Erythroblast (primary cell): ENCODE data around the gene SLC25A31.
A peak's percentile ranks its signal among the peaks of the same experiment; 100 is the strongest.

Experiments used
- DNase-seq, 2 experiments: peaks; one replicate each; lab custom pipeline; 2025; lab: John Stamatoyannopoulos, UW
- GATA1 ChIP-seq: IDR thresholded peaks from 2 replicates; pipeline ENCODE4 v1.6.1; 2011; ENCODE audit warnings: low read depth, mild to moderate bottlenecking, control low read depth, low read length, moderate library complexity
- POLR2A ChIP-seq: IDR thresholded peaks from 2 replicates; pipeline ENCODE4 v1.6.1; 2011; ENCODE audit warnings: mild to moderate bottlenecking, low read length

The SLC25A31 gene

DNA sequence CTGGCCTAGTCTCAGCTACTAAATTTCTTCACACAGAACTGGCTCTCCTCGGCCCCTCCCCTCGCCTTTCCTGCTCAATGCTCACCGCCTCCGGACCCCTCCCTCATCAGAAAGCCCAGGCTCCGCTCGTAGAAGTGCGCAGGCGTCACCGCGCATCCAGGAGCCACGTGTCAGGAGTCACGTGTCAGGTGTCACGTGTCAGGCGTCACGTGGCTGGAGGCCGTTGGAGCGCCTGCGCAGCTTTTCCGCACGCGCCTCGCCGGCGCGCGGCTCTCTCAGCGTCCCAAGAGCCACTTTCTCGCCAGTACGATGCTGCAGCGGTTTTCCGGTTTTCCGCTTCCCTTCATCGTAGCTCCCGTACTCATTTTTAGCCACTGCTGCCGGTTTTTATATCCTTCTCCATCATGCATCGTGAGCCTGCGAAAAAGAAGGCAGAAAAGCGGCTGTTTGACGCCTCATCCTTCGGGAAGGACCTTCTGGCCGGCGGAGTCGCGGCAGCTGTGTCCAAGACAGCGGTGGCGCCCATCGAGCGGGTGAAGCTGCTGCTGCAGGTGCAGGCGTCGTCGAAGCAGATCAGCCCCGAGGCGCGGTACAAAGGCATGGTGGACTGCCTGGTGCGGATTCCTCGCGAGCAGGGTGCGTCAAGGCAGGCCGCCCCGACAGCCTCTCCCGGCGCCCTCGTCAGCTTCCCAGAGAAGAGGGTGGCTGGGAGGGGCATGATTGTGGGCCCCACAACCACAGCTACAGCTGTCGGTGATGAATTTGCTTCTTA is at the start of gene SLC25A31:
Gene SLC25A31, plus strand, starts transcription at position 259 of the 772 bp plus-strand sequence. Its CDS starts 146 bp downstream, at position 405.
- no peak for TF ChIP-seq POLR2A
- TF ChIP-seq GATA1: no peak
- DNase-seq: no peak

DNA sequence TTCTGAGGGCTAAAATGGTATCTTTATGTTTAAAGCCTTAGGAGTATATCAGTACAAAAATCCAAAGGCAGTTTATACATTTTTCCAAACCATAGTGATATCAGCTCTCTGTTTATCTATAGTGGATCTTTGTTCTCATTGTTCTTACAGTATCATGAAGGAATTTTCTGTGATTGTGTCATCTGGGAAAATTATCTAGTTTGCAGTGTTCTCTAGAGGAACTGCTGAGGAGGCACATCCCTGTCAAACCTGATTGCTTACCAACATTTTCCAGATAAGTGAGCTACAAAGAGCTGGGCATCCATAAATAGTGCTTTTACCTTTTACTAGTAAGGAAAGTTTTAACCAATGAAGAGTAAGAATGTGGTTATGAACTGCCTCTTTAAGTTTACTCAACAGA is 44.9 kb upstream of the SLC25A31 start:
- TF ChIP-seq GATA1: no peak
- DNase-seq: no peak

DNA sequence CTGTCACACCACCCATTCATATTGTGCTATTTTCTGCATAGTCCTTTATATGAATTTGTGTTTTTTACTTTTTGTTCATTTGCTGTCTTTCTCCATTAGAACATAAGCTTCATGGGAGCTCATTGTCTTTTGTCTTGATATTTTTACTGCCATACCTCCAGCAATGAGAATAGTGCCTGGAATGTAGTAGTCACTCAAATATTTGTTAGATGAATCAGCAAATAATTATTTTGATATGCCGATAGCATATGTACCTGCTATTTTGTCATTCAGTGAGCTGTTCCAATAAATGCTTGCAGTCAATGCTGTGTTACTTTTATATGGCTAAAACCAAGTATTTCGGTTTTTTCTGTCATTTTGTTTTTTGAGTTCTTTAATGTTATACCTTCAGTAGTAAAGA is 43.5 kb upstream of the SLC25A31 start:
- DNase-seq: no peak

DNA sequence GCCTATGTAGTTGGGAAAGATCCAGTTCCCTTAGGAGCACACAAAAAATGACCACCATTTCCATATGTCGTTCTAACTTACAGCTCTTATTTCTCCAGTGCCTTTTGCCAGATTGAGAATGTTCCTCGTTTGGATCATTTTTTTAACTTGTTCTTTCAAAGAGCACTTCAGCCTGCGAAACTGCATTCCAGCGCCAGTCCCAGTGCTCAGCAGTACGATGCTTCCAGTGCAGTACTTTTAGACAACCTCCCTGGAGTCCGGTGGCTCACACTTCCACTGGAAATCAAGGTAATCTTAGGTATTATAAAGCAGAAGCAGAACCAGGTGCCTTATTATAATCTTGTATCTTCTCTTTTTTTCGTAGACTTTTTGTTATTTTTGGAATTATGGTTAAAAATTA is 42.6 kb upstream of the SLC25A31 start:
- TF ChIP-seq POLR2A (no peak), GATA1 (no peak)

More for the DNA sequence above, 43.5 kb upstream of the SLC25A31 start:
- TF ChIP-seq POLR2A (no peak), GATA1 (no peak)

DNA sequence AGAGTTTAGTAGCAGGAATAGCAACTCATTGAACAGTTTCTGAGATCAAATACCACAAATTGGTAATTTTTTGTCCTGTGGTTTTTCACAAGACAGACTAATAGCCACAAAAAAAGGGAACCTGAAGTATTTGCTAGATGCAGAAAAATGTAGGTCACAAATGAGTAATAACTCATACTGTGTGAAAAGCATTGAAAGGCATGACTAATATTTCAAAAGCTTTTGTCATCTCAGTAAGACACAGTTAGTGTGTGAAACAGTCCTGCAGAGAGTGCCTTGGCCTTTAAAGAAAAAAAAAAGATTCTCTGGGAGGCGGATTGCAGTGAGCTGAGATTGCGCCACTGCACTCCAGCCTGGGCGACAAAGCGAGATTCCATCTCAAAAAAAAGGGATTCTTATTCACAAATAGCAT is 31.4 kb upstream of the SLC25A31 start:
- no peak for DNase-seq
- no peak for TF ChIP-seq GATA1
- no peak for TF ChIP-seq POLR2A

More for the DNA sequence above, 42.6 kb upstream of the SLC25A31 start:
- DNase-seq: no peak

DNA sequence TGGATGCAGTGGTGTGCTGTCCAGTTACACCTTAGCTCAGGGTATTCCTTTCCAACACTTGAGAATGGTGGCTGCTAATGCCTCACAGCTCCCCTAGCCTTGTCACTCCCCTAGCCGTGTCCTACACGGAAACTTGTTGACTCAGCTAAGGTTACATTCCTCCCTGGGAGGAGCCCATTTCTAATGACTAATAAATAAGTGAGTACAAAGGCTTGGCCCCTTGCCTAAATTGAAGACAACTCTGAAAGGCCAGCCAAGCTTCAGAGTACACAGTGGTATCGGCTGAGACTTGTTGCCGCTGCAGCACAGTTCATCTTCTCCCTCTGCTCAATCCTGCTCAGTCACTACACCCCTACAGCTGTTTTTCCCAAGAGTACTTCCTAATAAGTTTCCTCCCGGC is 21.2 kb upstream of the SLC25A31 start:
- no peak for TF ChIP-seq GATA1
- no peak for TF ChIP-seq POLR2A
- no peak for DNase-seq

DNA sequence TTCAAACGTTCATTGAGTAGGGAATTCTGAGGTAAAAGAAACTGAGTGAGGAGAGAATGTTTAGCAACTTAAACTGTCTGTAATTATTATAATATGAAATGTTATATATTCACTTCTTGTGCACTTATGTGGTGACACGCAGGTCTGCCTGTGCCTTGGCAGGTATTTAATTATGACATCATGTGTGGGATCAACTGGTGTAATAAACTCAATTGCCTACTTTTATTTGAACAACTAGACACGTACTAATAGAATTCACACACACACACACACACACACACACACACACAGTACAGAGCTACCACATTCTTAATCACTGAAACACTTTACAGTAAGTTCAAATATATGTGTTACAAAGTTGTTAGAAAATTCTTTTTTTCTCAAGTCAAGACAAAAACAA is 20.7 kb upstream of the SLC25A31 start:
- DNase-seq: no peak

DNA sequence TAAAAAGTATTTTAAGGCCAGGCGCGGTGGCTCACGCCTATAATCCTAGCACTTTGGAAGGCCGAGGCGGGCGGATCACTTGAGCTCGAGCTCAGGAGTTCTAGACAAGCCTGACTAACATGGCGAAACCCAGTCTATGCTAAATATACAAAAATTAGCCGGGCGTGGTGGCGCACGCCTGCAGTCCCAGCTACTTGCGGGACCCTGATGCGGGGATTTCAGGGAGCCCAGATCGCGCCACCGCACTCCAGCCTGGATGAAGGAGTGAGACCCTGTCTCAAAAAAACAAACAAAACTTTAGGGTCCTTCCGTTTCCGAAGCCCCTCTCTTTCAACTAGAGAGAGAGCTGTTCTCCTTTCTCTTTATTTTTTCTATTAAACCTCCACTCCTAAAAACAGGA is 1.2 kb downstream of the SLC25A31 start:
- TF ChIP-seq POLR2A (no peak), GATA1 (no peak)
- no peak for DNase-seq

More for the DNA sequence above, 20.7 kb upstream of the SLC25A31 start:
- no peak for TF ChIP-seq POLR2A
- no peak for TF ChIP-seq GATA1

DNA sequence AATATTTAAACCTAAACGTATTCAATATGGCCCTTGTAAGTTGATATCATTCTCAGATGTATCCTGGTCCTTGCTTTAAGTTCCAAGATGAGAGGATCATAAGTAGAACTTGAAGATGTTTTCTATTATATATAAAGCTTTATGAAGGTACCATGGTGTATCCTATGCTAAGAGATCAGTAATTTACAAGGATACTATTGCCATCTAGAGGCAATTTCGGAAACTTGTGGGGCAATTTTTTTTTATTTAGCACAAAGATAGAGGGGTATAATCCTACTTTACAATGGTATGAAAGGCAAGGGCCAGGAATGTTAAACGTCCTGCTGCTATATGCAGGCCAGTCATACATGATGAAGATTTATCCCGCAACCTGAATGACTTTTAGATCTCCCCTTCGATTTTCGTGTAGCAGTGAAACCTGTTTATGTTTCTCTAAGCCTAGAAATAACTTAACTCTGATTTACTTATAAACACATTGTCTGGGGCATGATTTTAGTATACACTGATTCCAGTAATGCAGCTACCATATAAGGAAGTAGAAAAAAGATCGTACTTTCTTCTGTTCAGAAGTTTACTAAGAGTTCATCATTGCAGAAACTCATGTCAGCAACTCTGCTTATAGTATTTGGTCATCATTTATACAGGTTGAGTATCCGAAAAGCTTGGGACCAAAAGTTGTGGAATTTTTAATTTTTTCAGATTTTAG is 2.6 kb downstream of the SLC25A31 start:
- TF ChIP-seq GATA1 (no peak), POLR2A (no peak)
- peak; percentile 26 to 41 for DNase-seq

DNA sequence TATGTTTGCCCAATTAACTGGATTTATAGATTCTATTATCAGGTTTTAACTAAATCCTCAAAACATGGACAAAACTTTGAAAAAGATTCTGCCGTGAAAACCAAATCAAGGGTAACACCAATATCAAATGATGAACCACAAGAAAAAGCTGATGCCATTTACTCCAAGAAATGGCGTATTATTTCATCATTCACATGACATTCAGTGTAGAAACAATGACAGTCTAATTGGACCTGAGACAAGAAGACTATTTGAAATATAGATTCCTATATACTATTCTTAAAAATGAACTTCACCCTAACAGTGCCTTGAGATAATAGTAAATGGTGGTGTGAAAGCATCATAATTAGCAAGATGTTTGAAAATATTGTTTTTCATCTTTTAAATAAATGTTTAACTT is 4.8 kb downstream of the SLC25A31 start:
- no peak for DNase-seq

DNA sequence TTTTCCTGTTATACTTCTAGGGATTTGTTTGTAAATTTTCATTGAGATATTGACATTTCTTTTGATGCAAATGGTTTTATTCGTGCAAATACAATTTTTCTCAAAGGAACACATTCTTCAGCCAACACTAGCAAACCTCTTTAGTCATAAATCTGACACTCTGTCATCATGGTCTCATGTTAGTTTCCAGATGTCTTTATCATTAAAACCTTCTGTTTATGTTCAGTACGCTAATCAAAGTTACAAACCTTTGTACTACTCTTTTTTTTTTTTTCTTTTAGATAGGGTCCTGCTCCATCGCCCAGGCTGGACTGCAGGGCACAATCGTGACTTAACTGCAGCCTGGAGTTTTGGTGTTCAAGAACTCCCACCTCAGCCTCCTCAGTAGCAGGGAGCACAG is 7.1 kb downstream of the SLC25A31 start:
- no peak for DNase-seq
- TF ChIP-seq POLR2A (no peak), GATA1 (no peak)

More for the DNA sequence above, 4.8 kb downstream of the SLC25A31 start:
- no peak for TF ChIP-seq POLR2A
- no peak for TF ChIP-seq GATA1

DNA sequence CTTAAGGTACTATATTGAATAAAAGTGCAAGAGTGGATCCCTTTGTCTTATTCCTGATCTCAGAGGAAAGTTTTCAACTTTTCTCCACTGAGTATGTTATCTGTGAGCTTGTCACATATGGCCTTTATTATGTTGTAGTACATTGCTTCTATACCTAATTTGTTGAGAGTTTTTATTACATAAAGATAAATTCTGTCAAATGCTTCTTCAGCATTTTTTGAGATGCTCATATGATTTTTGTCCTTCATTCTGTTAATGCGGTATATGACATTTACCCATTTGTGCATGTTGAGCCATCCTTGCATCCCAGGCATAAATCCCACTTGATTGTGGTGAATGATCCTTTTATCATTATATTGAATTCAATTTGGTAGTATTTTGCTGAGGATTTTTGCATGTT is 11.0 kb downstream of the SLC25A31 start:
- TF ChIP-seq GATA1: no peak
- no peak for TF ChIP-seq POLR2A
- no peak for DNase-seq

DNA sequence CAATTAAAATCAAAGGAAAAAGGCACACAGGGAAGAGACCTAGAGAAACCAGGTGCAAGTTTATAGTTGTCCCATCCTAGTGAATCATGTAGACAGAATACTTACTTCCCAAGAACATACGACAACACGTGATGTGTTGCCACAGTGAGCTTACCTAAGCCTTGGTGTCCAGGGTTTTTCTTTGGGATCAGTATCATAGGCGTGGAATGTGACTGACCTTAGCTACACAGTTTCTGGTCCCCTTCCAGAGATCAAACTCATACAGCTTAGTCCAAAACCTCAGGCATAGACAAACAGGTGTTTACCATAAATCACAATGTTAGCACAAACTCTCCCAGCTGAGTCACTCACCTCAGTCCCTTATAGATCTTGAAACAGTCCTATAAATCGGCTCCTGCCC is 17.7 kb downstream of the SLC25A31 start:
- TF ChIP-seq GATA1 (no peak), POLR2A (no peak)
- DNase-seq: no peak

DNA sequence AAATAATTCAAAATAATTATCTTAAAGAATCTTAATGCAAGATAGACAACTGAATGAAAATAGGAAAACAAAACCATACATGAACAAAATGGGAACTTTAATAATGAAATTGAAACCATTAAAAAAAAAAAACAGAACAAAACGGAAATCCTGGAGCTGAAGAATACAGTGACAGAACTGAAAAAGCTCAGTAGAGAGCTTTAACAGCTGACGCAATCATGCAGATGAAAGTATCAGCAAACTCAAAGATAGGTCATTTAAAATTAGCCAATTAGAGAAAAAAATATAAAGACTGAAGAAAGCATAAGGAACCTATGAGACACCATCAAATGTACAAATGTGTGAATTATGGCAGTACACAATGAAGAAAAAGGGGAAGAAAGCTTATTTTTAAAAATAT is 18.8 kb downstream of the SLC25A31 start:
- no peak for TF ChIP-seq GATA1
- no peak for DNase-seq
